GM19324 (cell line): ENCODE data around the gene MYOG.

ENCODE experiments used
- ATAC-seq: cut with Tn5 transposase; IDR thresholded peaks from one replicate; pipeline ENCODE4 v1.9.1; 2021; ENCODE audit warnings: mild to moderate bottlenecking, moderate library complexity; ENCODE audit not compliant: unreplicated experiment, low FRiP score

The MYOG gene

GRCh38 chr1:203049077-203049476, 36.7 kb downstream of the MYOG start:
- ATAC-seq = no peak

- no peak for ATAC-seq
Measured at GRCh38 chr1:203048555-203049051, 37.2 kb downstream of the MYOG start.

DNA sequence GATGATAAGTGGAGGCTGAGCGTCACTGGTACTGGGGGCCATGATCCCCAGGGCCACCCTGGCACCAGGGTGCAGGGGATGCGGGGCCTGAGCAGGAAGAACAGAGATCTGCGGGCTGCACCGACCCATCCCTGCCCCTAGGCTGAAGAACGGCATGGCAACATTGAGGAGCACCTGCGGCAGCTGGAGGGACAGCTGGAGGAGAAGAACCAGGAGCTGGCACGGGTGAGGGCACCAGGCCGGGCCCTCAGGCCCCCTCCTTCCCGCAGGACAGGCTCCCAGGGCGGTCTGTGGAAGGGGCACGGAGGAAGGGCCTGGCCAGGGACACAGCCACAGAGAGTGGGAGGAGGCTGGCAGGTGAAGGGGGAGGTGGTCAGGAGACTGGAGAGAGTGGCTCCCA, 37.7 kb downstream of the MYOG start:
- ATAC-seq = no peak

DNA sequence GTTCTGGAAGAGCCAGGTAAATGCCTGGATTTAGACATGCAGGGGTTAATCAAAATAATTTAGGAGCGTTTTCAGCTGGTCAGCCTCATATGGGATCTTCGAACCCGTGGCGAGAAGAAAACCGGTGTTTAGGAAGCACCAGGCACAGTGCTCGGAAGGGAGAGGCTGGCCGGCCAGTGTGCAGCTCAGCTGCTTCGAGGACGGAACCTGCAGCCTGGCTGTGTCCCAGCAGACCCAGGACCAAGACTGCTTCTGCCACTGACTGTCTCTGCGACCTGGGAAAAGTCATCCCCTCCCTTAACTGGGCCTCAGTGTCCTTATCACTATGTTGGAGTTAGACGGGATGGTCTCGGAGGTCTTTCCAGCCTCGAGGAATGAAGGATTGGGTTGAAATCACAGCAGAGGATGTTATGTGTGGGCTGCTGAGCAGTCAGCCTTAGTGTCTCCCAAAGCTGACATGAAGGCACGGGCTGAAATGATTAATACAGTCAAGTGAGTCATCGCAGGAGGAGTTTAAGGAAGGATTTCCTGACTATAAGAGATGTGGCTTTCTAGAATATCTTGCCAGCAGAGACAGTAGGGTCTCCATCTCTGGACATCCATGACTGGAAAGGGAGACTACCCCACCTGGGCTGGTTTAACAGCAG, 38.7 kb downstream of the MYOG start:
- ATAC-seq = no peak

GRCh38 chr1:203045821-203046594, 39.8 kb downstream of the MYOG start:
- ATAC-seq = no peak

DNA sequence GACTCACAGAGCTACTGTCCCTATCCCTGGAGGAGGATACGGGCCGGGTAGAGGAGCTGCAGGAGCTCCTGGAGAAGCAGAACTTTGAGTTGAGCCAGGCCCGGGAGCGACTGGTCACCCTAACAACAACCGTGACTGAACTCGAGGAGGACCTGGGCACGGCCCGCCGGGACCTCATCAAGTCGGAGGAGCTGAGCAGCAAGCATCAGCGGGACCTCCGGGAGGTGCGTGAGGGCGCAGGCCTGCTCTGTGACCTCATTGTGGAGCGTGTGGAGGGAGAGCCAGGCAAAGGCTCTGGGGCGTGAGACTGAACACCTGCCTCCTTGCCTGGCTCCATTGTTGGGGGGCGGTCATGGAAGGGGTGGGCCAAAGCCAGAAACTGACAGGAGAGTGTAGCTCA, 40.5 kb downstream of the MYOG start:
- ATAC-seq = no peak

GRCh38 chr1:203044546-203045250, 41.1 kb downstream of the MYOG start:
- no peak for ATAC-seq

DNA sequence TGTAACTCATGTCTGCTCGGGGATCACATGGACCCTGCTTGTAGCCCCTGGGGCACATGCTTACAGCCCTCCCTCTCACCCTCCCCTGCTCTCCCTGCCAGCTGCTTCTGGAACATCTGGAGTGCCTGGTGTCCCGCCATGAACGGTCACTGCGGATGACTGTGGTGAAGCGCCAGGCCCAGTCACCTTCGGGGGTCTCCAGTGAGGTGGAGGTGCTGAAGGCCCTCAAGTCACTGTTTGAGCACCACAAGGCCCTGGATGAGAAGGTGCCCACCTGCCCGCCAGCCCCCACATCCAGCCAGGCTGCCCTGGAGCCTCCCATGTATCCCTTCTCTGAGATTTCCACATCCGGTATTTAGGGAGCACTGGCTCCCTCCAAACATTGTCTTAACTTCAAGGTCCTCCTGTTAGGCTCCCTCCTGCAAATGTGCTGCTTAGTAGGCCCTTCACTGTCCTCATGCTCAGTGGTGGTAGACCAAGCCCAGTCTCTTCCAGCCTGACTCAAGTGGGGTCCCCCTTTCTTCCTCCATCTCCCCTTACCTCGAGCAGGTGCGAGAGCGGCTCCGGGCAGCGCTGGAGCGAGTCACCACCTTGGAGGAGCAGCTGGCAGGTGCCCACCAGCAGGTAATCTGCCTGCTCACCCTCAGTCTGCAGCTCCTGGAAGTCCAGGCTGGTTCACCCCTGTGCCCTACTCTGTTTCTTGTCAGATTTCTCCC, 41.8 kb downstream of the MYOG start:
- no peak for ATAC-seq

- no peak for ATAC-seq
Measured at GRCh38 chr1:203041351-203041932, 44.4 kb downstream of the MYOG start.

DNA sequence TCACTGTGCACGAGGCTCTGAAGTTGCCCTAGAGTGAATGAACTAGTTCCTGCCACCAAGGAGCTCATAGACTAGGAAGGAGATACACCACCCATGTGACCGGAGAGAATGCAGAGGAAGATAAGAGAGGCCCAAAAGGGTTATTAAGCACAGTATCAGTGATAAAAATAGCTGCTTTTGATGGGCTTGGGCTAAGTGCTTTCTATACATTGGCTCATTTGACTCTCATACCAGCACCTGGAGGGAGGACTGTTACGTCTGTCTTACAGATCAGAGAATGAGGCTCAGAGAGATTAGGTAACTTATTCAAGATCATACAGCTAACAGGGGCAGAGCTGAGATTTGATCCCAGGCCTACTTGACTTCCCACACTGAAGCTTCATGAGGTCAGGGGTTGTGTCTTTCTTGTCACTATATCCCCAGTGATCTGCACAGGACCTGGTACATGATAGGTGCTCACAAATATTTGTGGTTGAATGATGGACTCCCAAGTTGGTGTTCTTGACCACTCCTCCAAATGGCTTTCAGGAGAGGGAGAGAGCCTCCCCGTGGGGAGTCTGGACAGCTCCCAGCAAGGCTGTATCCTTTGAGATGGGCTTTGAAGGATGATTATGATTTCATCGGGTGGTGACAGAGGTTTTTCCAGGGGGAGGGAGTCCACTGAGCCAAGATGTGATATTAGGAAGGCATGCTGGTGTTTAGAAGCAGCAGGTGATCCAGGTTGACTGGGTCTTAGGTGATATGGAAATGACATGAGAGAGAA, 45.1 kb downstream of the MYOG start:
- ATAC-seq = no peak

DNA sequence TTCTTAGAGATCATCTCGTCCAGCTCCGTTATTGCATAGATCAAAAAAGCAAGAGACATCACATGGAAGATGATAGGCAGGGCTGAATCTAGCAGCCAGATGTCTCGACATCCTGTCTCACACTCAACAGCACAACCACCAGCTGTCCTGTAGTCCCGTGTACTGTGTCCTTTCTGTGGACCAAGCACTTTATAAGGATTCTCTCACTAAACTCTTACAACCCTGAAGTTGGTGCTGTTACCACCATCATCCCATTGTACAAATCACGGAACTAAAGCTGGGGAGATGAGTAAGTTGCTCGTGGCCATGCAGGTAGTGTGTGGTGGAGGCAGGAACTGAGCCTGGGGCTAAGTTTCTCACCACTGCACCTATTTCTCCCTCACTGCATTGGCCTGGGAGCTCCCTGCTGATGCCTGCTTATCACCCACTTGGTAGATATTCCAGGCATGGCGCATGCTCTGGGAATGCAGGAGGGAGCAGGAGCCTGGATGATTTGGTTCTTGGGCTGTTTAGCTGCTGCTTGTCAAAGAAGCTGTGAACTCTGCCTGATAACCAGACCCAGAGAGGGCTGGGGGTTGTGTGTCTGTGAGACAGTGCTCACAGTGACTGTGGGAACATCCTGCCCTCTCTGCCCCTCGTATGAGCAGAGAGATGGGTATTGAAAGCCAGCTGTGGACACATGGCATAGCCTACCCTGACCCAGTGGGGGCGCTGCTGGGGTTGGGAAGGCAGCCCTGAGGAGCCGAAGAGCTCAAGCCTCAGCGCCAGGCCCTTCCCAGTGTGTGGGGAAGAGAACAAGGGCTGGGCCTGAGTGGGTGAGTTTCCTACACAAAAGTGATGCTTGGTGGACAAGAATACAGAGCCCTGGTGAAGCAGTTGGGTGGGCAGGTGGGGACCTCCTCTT, 46.0 kb downstream of the MYOG start:
- ATAC-seq = no peak

GRCh38 chr1:203038891-203039608, 46.8 kb downstream of the MYOG start:
- ATAC-seq = no peak

DNA sequence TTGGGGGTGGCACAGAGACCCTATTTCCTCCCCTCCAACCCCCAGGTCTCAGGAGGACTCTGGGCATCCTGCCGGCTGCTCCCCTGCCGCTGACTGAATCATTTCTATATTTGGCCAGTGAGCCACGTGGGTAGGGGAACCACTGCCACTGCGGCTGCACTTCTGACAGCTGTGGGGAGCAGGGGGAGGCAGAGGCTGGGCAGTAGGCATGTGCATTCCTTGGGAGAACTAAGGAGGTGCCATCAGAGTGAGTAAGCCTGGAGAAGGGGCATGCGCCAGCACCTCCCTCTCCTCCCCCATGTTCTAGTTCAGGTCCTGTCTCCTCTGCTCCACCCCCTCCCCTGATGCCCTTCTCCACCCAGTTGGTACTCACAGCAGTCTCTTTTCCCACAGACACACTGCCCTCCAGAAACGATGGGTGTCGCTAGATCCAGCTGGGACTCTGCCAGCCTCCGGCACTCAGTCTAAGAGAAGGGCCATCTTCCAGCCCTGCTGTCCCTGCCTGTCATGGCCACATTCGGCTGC, 47.5 kb downstream of the MYOG start:
- no peak for ATAC-seq

- no peak for ATAC-seq
Measured at GRCh38 chr1:203037509-203038190, 48.2 kb downstream of the MYOG start.

GRCh38 chr1:203036537-203036936, 49.3 kb downstream of the MYOG start:
- ATAC-seq = no peak

DNA sequence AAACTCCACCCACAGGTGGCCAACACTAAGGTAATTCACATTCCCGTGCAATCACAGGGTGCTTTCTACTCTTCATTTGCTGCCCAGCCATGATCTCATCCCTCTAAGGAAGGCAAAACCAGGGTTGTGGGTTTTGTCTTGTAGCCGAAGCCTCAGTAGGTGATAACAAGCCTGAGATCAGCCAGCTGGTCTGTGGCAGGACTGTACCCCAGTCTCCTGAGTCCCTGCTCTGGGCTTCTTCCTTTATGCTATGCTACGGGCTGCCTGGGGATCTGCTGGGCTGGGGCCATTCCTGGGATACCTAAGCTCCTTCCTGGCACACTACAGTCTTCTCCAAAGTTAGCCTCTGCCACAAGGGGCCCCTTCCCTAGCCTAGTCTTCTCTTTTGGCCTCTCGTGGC, 49.7 kb downstream of the MYOG start:
- no peak for ATAC-seq
